Liver (tissue), 9 donors: Measurements from ENCODE around the gene NDOR1. TPM values are rescaled to one million over a fixed set of nuclear protein-coding genes. Genes with fewer than 3 reads are reported as not detected.

Source experiments
- DNase-seq: peaks from one replicate; pipeline ENCODE4 v3.0.0-alpha.2; 2017; ENCODE audit warnings: low spot score
- H3K27ac ChIP-seq, 2 donors: one replicate each; pipeline ENCODE4 v1.7.0; 2013; ENCODE audit warnings: inconsistent platforms in 2 of 2, low read length in 2 of 2, control low read depth in 1 of 2, low read depth in 1 of 2, mild to moderate bottlenecking in 1 of 2
- H3K27me3 ChIP-seq, 4 donors: one replicate each; pipeline versions ENCODE4 v1.6.1 to v1.7.0; 2013; ENCODE audit warnings: low read length in 3 of 4, inconsistent platforms in 1 of 4, mild to moderate bottlenecking in 1 of 4, moderate library complexity in 1 of 4; ENCODE audit not compliant: control insufficient read depth in 4 of 4, insufficient read depth in 4 of 4
- H3K36me3 ChIP-seq, 4 donors: one replicate each; pipeline versions ENCODE4 v1.6.1 to v1.7.0; 2013; ENCODE audit warnings: low read length in 3 of 4, mild to moderate bottlenecking in 3 of 4, low read depth in 1 of 4, moderate library complexity in 1 of 4; ENCODE audit not compliant: control insufficient read depth in 4 of 4, insufficient read depth in 3 of 4
- H3K4me1 ChIP-seq, 4 donors: one replicate each; pipeline versions ENCODE4 v1.6.1 to v1.7.0; 2013; ENCODE audit warnings: low read length in 3 of 4, mild to moderate bottlenecking in 3 of 4, moderate library complexity in 1 of 4; ENCODE audit not compliant: control insufficient read depth in 4 of 4, insufficient read depth in 4 of 4
- H3K4me3 ChIP-seq, 3 donors: one replicate each; pipeline versions ENCODE4 v1.6.1 to v1.7.0; 2013; ENCODE audit warnings: low read length in 3 of 3, control low read depth in 1 of 3, low read depth in 1 of 3, mild to moderate bottlenecking in 1 of 3
- H3K9ac ChIP-seq, 2 donors: one replicate each; pipeline ENCODE4 v1.7.0; 2013; ENCODE audit warnings: low read length in 2 of 2, mild to moderate bottlenecking in 2 of 2, moderate library complexity in 2 of 2, control low read depth in 1 of 2, low read depth in 1 of 2
- H3K9me3 ChIP-seq, 4 donors: one replicate each; pipeline versions ENCODE4 v1.6.1 to v1.7.0; 2013; ENCODE audit warnings: low read length in 3 of 4; ENCODE audit not compliant: control insufficient read depth in 4 of 4
- FOXA1 ChIP-seq: IDR thresholded peaks from 2 replicates; pipeline ENCODE4 v1.6.1; 2016; ENCODE audit warnings: antibody characterized with exemption
- FOXA2 ChIP-seq: IDR thresholded peaks from 2 replicates; pipeline ENCODE4 v1.6.1; 2016; ENCODE audit warnings: antibody characterized with exemption
- GABPA ChIP-seq, 2 donors: IDR thresholded peaks in 1 of 2; conservative IDR thresholded peaks in 1 of 2; 2 replicates each; pipeline ENCODE4 v1.6.1; 2016; ENCODE audit warnings: antibody characterized with exemption in 2 of 2, mild to moderate bottlenecking in 1 of 2, moderate library complexity in 1 of 2
- HNF4A ChIP-seq, 2 donors: conservative IDR thresholded peaks; 2 replicates each; pipeline ENCODE4 v1.6.1; 2016; ENCODE audit warnings: antibody characterized with exemption in 2 of 2, mild to moderate bottlenecking in 2 of 2
- HNF4G ChIP-seq: IDR thresholded peaks from 2 replicates; pipeline ENCODE4 v1.6.1; 2016; ENCODE audit warnings: antibody characterized with exemption
- JUND ChIP-seq, 2 donors: IDR thresholded peaks; 2 replicates each; pipeline ENCODE4 v1.6.1; 2016; ENCODE audit warnings: antibody characterized with exemption in 2 of 2
- NR2F2 ChIP-seq: IDR thresholded peaks from 2 replicates; pipeline ENCODE4 v1.6.1; 2016; ENCODE audit warnings: antibody characterized with exemption
- RAD21 ChIP-seq, 2 donors: IDR thresholded peaks; 2 replicates each; pipeline ENCODE4 v1.6.1; 2016; ENCODE audit warnings: antibody characterized with exemption in 2 of 2, mild to moderate bottlenecking in 2 of 2
- SP1 ChIP-seq: IDR thresholded peaks from 2 replicates; pipeline ENCODE4 v1.6.1; 2018; ENCODE audit warnings: antibody characterized with exemption, mild to moderate bottlenecking
- TAF1 ChIP-seq: conservative IDR thresholded peaks from 2 replicates; pipeline ENCODE4 v1.6.1; 2016; ENCODE audit warnings: antibody characterized with exemption, mild to moderate bottlenecking
- WGBS: extraction: QIAGEN DNeasy Blood & Tissue Kit; methylation state at CpG from one replicate; pipeline ENCODE4 v1.1.7; 2013; 5-methylcytosine and 5-hydroxymethylcytosine counted together
- polyA plus RNA-seq, 2 donors: library from polyadenylated mRNA; stranded (reverse) in 1 of 2; unstranded in 1 of 2; fragments of 200-250 nt in 1 of 2; fragments of >200 nt in 1 of 2; fragmentation: Nextera tagmentation in 1 of 2; extraction: Ambion mirVana in 1 of 2; gene quantifications; one replicate each; pipeline versions ENCODE4 v1.2.1 to v1.2.3, GENCODE V29; 2013 to 2015
- total RNA-seq, 2 donors: library from RNA; depleted of rRNA; stranded (reverse); fragments of >200 nt; gene quantifications; one replicate each; pipeline ENCODE4 v1.2.3, GENCODE V29; 2014
- TF ChIP-seq, protein P1 (sequence below): IDR thresholded peaks from 2 replicates; pipeline ENCODE4 v1.6.1; 2016; ENCODE audit warnings: antibody characterized with exemption
- TF ChIP-seq, protein P2 (sequence below): IDR thresholded peaks from 2 replicates; pipeline ENCODE4 v1.6.1; 2016; ENCODE audit warnings: antibody characterized with exemption
- TF ChIP-seq, protein P3 (sequence below): IDR thresholded peaks from 2 replicates; pipeline ENCODE4 v1.6.1; 2016; ENCODE audit warnings: antibody characterized with exemption, mild to moderate bottlenecking
- TF ChIP-seq, protein P4 (sequence below): fragments of 150-350 bp; IDR thresholded peaks from 2 replicates; pipeline ENCODE4 v1.5.1; 2017; ENCODE audit warnings: improper control_type of control experiment, low read depth, low read length; ENCODE audit not compliant: missing input control
- TF ChIP-seq, protein P5 (sequence below): IDR thresholded peaks from 2 replicates; pipeline ENCODE4 v1.6.1; 2016; ENCODE audit warnings: antibody characterized with exemption
- donor health status: healthy.
- donor health status: healthy.
- donor health status: healthy.
- donor health status: healthy.
- donor health status: healthy.

NDOR1 gene
- total and polyA plus RNA-seq, 4 donors, result 2.5 to 4.7 (median 3.2) TPM

DNA sequence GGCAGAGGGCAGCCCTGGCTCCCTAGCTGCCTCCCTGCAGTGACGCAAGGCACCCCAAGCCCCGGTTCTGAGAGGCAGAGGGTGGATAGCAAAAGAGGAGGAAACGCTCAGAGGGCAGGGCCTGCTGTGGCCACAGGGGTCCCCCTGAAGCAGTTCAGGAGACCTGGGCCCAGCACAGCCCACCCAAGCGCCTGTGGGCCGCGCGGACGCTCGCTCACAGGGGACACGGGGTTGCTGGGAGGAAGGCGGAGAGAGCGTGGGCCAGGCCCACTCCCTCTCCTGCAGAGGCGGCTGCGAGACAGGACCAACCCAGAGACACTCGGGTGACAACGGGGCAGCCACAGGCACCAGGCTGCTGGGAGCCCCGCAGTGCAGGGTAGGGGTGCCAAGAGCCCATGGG is 25.7 kb upstream of the NDOR1 start:
- Histone ChIP-seq H3K36me3 (peaks cover 15 to 59% (median 27%) of the 10 kb centered on the region in 4 donors), H3K27me3 (no peaks in the 10 kb centered on the region), H3K4me1 (no peaks in the 10 kb centered on the region), H3K4me3 (no peak overlapping the region), H3K9me3 (no peaks in the 10 kb centered on the region), H3K27ac (no peak overlapping the region), H3K9ac (no peak overlapping the region)
- TF ChIP-seq TAF1, result no peak
- TF ChIP-seq, protein P1, sequence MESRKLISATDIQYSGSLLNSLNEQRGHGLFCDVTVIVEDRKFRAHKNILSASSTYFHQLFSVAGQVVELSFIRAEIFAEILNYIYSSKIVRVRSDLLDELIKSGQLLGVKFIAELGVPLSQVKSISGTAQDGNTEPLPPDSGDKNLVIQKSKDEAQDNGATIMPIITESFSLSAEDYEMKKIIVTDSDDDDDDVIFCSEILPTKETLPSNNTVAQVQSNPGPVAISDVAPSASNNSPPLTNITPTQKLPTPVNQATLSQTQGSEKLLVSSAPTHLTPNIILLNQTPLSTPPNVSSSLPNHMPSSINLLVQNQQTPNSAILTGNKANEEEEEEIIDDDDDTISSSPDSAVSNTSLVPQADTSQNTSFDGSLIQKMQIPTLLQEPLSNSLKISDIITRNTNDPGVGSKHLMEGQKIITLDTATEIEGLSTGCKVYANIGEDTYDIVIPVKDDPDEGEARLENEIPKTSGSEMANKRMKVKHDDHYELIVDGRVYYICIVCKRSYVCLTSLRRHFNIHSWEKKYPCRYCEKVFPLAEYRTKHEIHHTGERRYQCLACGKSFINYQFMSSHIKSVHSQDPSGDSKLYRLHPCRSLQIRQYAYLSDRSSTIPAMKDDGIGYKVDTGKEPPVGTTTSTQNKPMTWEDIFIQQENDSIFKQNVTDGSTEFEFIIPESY, result no peak
- TF ChIP-seq GABPA (IDR thresholded peaks at IDR 0.05 in 1 of 2, conservative IDR thresholded peaks at IDR 0.05 in 1 of 2), result no peak
- TF ChIP-seq NR2F2, result no peak
- TF ChIP-seq RAD21 (IDR thresholded peaks at IDR 0.05), result no peak
- TF ChIP-seq HNF4G, result no peak
- DNase-seq, result no peak
- 97% methylated on average over 17 of the region's 17 CpGs for WGBS

DNA sequence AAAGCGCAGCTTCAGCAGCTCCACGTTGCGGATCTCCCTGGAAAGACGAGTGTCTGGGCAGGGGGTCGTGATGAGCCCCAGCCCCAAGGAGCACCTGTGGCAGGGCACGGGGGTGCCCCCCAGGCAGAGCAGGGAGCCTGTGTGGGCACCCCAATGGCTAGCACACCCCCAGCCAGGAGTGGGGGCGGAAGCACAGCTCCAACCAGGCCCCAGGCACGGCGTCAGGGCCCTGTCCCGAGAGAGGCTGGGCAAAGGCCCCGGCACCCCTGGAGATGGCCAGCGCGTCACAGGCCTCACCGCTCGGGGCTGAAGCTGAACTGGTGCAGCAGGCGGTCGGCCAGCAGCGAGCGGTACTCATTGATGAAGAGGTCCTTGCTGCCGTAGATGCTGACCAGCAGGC is 25.0 kb upstream of the NDOR1 start:
- TF ChIP-seq FOXA2, result no peak
- TF ChIP-seq SP1, result no peak
- TF ChIP-seq, protein P2, sequence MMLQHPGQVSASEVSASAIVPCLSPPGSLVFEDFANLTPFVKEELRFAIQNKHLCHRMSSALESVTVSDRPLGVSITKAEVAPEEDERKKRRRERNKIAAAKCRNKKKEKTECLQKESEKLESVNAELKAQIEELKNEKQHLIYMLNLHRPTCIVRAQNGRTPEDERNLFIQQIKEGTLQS, result no peak
- TF ChIP-seq NR2F2, result no peak
- TF ChIP-seq FOXA1, result no peak
- TF ChIP-seq, protein P3, sequence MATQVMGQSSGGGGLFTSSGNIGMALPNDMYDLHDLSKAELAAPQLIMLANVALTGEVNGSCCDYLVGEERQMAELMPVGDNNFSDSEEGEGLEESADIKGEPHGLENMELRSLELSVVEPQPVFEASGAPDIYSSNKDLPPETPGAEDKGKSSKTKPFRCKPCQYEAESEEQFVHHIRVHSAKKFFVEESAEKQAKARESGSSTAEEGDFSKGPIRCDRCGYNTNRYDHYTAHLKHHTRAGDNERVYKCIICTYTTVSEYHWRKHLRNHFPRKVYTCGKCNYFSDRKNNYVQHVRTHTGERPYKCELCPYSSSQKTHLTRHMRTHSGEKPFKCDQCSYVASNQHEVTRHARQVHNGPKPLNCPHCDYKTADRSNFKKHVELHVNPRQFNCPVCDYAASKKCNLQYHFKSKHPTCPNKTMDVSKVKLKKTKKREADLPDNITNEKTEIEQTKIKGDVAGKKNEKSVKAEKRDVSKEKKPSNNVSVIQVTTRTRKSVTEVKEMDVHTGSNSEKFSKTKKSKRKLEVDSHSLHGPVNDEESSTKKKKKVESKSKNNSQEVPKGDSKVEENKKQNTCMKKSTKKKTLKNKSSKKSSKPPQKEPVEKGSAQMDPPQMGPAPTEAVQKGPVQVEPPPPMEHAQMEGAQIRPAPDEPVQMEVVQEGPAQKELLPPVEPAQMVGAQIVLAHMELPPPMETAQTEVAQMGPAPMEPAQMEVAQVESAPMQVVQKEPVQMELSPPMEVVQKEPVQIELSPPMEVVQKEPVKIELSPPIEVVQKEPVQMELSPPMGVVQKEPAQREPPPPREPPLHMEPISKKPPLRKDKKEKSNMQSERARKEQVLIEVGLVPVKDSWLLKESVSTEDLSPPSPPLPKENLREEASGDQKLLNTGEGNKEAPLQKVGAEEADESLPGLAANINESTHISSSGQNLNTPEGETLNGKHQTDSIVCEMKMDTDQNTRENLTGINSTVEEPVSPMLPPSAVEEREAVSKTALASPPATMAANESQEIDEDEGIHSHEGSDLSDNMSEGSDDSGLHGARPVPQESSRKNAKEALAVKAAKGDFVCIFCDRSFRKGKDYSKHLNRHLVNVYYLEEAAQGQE, result no peak
- TF ChIP-seq JUND (IDR thresholded peaks at IDR 0.05), result no peak
- TF ChIP-seq, protein P4, sequence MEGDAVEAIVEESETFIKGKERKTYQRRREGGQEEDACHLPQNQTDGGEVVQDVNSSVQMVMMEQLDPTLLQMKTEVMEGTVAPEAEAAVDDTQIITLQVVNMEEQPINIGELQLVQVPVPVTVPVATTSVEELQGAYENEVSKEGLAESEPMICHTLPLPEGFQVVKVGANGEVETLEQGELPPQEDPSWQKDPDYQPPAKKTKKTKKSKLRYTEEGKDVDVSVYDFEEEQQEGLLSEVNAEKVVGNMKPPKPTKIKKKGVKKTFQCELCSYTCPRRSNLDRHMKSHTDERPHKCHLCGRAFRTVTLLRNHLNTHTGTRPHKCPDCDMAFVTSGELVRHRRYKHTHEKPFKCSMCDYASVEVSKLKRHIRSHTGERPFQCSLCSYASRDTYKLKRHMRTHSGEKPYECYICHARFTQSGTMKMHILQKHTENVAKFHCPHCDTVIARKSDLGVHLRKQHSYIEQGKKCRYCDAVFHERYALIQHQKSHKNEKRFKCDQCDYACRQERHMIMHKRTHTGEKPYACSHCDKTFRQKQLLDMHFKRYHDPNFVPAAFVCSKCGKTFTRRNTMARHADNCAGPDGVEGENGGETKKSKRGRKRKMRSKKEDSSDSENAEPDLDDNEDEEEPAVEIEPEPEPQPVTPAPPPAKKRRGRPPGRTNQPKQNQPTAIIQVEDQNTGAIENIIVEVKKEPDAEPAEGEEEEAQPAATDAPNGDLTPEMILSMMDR, result no peak
- TF ChIP-seq HNF4A (conservative IDR thresholded peaks at IDR 0.05), result no peak
- TF ChIP-seq, protein P5, sequence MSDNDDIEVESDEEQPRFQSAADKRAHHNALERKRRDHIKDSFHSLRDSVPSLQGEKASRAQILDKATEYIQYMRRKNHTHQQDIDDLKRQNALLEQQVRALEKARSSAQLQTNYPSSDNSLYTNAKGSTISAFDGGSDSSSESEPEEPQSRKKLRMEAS, result no peak
- no peak for TF ChIP-seq TAF1
- H3K4me1 ChIP-seq, result no peaks in the 10 kb centered on the region
- no peak overlapping the region for H3K4me3 ChIP-seq
- no peaks in the 10 kb centered on the region for H3K9me3 ChIP-seq
- whole genome bisulfite sequencing, result 97% methylated on average over 20 of the region's 20 CpGs
- H3K27ac ChIP-seq, result no peak overlapping the region
- no peaks in the 10 kb centered on the region for H3K27me3 ChIP-seq
- H3K36me3 ChIP-seq, result peaks cover 15 to 65% (median 27%) of the 10 kb centered on the region in 4 donors
- DNase-seq, result no peak
- H3K9ac ChIP-seq, result no peak overlapping the region
